SU-DHL-6 (cell line): Measurements from ENCODE around the gene DLG2.

Experiments used
- EZH2phosphoT487 ChIP-seq: fragments of 200-600 bp; sonication (generic), shearing (Covaris generic); conservative IDR thresholded peaks from 2 replicates; pipeline ENCODE4 v1.6.1; 2018; ENCODE audit warnings: mild to moderate bottlenecking, antibody characterized with exemption, low read length, moderate library complexity, mixed read lengths
- TF ChIP-seq, protein P1 (sequence below): fragments of 200-600 bp; sonication (generic); IDR thresholded peaks from one replicate; pipeline ENCODE4 v1.5.1; 2017; ENCODE audit warnings: antibody characterized with exemption, mild to moderate bottlenecking, low read length, moderate library complexity; ENCODE audit not compliant: insufficient read depth, poor library complexity, severe bottlenecking

DNA sequence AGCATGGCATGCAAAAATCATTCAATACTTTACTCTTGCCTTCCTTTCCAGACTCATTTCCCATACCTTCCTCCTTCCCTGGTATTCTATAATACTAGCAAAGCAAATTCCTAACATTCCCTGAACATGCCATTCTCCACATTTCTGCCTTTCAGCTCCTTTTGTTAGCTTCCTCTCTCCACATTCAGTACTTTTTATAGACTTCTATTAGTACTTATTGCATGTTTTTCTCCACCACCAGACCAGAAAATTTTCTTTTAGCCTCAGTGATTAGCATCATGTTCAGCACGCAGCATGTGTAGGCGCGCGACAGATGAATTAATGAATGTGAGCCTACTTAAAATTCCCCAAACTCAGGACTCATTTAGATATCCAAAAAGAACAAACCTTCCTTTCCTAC lies 935.3 kb downstream of the DLG2 start:
- TF ChIP-seq, protein P1, sequence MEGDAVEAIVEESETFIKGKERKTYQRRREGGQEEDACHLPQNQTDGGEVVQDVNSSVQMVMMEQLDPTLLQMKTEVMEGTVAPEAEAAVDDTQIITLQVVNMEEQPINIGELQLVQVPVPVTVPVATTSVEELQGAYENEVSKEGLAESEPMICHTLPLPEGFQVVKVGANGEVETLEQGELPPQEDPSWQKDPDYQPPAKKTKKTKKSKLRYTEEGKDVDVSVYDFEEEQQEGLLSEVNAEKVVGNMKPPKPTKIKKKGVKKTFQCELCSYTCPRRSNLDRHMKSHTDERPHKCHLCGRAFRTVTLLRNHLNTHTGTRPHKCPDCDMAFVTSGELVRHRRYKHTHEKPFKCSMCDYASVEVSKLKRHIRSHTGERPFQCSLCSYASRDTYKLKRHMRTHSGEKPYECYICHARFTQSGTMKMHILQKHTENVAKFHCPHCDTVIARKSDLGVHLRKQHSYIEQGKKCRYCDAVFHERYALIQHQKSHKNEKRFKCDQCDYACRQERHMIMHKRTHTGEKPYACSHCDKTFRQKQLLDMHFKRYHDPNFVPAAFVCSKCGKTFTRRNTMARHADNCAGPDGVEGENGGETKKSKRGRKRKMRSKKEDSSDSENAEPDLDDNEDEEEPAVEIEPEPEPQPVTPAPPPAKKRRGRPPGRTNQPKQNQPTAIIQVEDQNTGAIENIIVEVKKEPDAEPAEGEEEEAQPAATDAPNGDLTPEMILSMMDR: no peak
- TF ChIP-seq EZH2phosphoT487: no peak
